Kidney glomerular epithelial cell (primary cell): Measurements from ENCODE around the gene TRIM27.
"Not testable (repeated sequence)": the region's sequence is repeated elsewhere in the genome, so short reads cannot be mapped to it uniquely, and the experiment has no call there.

Source experiments
- DNase-seq: peaks from one replicate; lab custom pipeline; 2025; lab: John Stamatoyannopoulos, UW

TRIM27 gene

DNA sequence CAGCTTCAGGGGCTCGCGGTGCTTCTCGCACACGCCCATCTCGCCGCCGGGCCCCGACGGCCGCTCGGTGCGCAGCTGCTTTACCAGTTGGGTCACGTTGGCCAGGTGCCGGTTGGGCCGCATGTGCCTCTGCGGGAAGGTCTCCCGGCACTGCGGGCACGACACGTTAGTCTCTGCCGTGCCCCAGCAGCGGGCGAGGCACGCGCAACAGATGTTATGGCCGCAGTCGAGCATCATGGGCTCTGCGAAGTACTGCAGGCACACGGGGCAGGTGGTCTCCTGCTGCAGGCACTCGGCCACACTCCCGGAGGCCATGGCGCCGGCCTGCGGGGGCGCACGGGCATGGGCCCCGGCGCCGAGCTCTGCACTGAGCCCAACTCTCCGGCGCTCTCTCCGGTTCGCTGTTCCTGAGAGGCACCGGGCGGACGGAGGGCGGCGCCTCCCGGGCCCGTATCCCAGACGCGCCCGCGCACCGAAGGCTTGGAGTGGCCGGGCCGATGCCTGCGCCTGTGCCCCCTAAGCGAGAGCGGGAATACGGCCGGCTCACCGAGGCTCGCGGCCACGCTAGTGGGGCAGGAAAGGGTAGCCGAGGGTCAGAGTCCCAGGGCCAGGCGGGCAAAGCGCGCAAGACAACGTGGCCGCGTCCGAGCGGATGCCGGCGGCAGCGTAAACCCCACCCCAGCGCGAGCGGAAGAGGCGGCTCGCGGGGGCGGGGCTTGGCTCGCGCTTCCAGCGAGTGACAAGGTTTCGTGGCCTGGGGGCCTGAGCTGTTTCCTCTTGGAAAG is at the start of gene TRIM27:
Gene TRIM27, minus strand, starts transcription at position 668 of the 785 bp plus-strand sequence. Its CDS starts 353 bp downstream, at position 315.
- DNase-seq, result peak; percentile 70

DNA sequence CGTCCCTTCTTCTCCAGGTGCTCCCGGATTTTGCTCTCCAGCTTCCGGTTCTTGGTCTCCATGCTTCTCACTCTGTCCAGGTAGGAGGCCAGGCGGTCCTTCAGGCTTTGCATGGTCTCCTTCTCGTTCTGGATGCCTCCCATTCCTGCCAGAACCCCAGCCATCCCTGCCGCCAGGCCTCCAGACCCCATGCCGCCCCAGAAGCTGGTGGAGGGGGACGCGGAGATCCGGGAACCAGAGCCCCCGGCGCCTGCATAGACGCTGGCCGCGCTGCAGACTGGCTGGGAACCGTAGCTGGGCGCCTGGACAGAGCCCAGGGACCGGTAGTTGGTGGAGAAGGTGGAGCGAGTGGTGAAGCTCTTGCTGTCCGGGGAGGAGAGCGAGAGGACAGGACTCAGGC is 46.3 kb upstream of the TRIM27 start:
- DNase-seq, result not testable (repeated sequence)

DNA sequence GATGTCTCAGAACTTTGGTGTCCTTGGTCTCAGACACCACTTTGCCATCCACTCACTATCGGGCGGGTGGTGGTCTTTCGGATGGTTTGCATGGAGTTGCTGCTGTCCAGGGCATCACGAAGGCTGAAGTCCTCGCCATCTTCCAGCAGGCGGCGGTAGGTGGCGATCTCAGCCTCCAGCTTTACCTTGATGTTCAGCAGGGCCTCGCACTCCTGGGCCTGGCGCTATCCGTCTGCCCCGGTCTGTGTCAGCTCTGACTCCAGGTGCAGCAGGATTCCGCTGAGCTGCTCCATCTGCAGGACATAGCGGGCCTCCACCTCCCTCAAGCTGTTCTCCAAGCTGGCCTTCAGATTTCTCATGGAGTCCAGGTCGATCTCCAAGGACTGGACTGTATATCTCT is 45.3 kb upstream of the TRIM27 start:
- DNase-seq, result no peak

DNA sequence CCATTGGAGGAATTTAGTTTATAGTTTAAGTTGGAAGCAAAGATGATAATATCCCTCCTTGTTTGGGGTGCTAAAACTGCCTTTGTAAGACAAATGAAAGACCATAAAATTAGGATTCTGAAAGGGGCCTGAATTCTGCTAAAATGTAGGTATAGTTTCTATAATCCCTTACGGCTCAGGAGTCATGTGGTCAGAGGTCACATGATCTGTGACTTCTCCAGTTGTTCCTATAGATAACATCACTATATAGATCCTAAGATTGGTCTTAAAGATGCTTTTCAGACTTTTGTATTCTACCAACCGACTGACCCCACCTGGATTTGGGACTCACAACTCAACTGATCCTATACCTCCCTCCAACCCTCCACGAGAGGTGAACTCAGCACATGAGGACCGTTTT is 44.7 kb upstream of the TRIM27 start:
- no peak for DNase-seq

DNA sequence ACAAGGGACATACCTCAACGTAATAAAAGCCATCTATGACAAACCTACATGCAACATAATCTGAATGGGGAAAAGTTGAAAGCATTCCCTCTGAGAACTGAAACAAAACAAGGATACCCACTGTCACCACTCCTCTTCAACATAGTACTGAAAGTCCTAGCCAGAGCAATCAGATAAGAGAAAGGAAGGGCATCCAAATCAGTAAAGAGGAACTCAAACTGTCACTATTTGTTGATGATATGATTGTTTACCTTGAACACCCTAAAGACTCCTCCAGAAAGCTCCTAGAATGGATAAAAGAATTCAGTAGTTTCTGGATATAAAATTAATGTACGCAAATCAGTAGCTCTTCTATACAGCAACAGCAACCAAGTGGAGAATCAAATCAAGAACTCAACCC is 41.9 kb upstream of the TRIM27 start:
- DNase-seq, result no peak

- DNase-seq, result no peak
These were observed 37.2 kb upstream of the TRIM27 start for GRCh38 chr6:28960846-28961500.

- DNase-seq, result not testable (repeated sequence)
These were observed 34.9 kb upstream of the TRIM27 start for GRCh38 chr6:28958561-28959243.

DNA sequence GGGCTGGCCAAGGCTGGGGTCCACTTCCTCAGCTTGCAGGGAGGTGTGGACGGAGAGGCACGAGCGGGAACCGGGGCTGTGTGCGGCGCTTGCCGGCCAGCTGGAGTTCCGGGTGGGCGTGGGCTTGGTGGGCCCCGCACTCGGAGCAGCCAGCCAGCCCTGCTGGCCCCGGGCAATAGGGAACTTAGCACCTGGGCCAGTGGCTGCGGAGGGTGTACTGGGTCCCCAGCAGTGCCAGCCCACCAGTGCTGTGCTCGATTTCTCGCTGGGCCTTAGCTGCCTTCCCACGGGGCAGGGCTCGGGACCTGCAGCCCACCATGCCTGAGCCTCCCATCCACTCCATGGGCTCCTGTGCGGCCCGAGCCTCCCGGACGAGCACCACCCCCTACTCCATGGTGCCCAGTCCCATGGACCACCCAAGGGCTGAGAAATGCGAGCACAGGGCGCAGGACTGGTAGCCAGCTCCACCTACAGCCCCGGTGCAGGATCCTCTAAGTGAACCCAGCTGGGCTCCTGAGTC is 34.1 kb upstream of the TRIM27 start:
- DNase-seq, result not testable (repeated sequence)

- DNase-seq, result no peak
These were observed 32.5 kb upstream of the TRIM27 start for GRCh38 chr6:28956331-28956730.

- DNase-seq, result no peak
These were observed 29.9 kb upstream of the TRIM27 start for GRCh38 chr6:28953585-28954258.

DNA sequence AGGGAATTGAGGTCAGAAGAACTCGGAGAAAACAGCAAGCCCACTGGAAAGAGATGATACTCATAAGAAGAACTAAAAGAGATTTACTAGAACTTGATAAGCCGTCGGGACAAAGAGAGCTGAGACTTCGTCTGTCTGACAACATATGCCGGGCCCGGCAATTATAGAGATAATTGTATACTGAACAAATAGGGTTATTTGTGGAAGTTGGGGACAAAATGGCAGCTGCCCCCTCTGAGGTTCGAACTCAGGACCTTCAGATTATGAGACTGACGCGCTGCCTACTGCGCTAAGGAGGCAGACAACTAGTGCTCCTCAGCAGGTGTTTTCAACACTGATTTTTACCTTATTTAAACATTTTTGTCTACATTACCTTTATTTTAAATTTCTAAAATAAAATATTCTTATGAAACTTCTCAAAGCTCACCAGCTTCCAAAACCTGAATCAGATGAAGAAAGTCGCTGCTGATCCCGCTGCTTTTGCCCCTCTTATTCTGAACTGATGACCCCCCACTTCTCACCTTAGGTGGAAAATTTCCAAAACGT is 29.3 kb upstream of the TRIM27 start:
- DNase-seq, result peak; percentile 62

GRCh38 chr6:28949656-28950195 is 25.9 kb upstream of the TRIM27 start:
- not testable (repeated sequence) for DNase-seq

DNA sequence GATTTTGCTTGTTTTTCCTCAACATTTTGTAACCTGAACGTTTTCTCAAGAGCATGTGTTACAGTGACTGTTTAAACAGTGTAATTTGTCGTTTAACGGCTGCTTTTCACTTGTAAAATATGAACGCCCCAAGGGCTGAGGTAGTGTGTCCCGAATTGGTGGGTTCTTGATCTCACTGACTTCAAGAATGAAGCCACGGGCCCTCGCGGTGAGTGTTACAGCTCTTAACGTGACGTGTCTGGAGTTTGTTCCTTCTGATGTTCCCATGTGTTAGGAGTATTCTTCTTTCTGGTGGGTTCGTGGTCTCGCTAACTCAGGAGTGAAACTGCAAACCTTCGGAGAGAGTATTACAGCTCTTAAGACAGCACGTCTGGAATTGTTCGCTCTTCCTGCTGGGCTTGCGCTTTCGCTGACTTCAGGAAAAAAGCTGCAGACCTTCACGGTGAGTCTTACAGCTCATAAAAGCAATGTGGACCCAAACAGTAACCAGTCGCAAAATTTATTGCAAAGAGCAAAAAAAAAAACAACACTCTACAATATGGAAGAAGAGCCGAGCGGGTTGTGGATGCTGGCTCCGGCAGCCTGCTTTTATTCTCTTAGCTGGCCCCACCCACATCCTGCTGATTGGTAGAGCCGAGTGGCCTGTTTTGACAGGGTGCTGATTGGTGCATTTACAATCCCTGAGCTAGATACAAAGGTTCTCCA is 25.1 kb upstream of the TRIM27 start:
- DNase-seq, result no peak

DNA sequence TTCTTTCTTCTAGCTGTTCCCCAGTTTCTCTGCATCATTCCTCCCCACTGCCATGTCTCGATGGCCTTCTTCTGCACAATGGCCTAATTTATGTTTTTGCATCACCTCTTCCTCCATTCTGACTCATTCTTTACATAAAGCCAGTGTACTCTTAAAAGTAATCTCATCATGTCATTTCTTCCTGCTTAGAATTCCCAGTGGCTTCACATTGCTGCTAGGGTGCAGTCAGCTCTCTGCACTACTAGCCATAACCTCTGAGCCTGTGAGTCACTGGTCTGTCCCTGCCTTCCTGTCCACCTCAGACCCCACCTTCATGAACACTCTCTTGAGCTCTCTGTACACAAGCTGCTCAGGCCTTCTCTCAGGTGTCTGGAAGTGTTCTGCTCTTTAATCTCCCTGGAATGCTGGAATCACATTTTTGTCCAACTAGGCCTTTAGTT is 24.1 kb upstream of the TRIM27 start:
- no peak for DNase-seq

GRCh38 chr6:28947067-28947765 is 23.4 kb upstream of the TRIM27 start:
- no peak for DNase-seq

- no peak for DNase-seq
These were observed 21.6 kb upstream of the TRIM27 start for GRCh38 chr6:28945349-28945748.

DNA sequence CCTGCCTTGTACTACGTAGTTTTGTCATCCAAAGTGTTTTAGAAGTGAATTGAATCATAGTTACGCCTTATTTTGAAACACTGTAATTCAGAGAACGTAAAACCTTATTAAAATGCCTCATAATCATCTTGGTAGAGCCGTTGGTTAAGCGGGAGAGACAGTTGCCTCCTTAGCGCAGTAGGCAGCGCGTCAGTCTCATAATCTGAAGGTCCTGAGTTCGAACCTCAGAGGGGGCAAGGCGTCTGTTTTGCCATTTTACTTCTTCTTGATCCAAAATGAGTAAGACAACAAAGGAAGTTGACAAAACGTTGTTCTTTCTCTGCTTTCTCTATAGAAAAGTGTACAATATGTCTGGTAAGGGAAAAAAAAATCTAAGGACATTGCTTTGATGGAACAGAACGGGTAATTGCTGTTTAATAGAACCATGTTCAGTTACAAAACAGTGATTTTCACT is 20.7 kb upstream of the TRIM27 start:
- peak; percentile 81 for DNase-seq

DNA sequence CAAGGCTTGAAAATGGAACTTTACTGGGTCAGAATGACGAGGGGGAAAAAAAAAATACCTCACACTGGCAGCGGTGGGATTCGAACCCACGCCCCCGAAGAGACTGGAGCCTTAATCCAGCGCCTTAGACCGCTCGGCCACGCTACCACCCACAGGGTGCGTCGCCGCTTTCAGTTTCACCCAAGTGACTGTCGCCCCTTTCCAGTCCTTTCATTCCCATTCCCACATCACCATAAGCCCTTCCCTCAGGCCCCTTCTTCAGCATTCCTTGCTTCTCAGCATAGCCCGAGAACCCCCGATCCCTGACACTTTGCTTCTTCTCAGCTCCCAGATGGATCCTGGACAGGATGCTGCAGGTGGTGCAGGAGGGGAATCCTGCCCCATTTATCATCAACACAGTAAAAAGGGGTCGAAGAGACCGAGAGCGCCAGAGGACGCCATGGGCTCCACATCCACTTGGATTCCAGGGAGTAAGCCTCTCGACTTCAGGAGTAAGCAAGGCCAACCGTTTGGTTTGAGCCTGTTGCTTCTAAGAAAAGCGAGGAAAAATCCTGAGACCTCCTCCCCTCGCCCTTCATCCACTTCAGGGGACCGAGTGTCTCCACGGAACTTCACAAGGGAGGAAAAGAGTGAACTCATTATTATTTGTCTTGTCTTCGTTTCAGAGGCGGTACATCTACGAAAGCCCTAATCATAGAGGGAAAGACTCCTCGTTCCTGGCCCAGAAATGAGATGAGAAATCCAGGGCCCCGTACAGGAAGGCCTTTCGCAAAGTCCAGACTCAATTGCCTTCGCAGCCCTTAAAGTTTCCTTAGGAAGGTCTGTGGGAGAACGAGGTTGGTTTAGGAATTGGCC is 20.0 kb upstream of the TRIM27 start:
- DNase-seq, result peak; percentile 76

DNA sequence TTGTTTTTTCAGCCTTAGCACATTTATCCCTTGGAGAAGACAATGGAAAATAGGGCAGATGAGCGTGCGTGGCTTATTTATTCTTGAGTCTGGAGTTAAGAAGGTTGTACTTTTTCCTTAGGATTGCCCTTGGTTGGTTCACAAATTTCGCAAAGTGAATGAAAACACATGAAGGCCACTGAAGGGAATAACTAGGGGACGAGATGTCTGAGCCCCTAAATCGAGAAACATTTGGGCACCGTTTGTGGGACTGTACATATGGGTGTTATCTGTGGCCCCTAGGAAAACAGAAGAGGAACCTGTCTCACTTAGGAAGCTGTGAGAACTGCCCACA is 19.4 kb upstream of the TRIM27 start:
- DNase-seq, result no peak
